ENCODE measurements around the gene DNMT1. TPM values are rescaled to one million over a fixed set of nuclear protein-coding genes. Genes with fewer than 3 reads are reported as not detected.

DNMT1 gene
- total RNA-seq, 1 experiment from 2014 or later: 210 TPM

GRCh38 chr19:10230861-10231611, 36.3 kb upstream of the DNMT1 start, which contains the start of gene S1PR2:
S1PR2 (minus strand) TSS chr19:10231331; CDS start chr19:10224905, 6,426 bp downstream.
- H3K4me3 Mint-ChIP-seq: peak within 1 kb of the TSS; percentile 72
- DNase-seq (ENCODE audit: low spot score) (peak; percentile 86), ATAC-seq (peak; percentile 72)
- H3K36me3 Mint-ChIP-seq: no peaks in the 10 kb centered on the region
- H3K27ac Mint-ChIP-seq: peak within 1 kb of the TSS; percentile 92
- no peaks in the 10 kb centered on the region for H3K9me3 Mint-ChIP-seq
- ChIA-PET POLR2A (interaction anchor here (0.6 to 0.7 kb wide), 2 partner anchors 11 to 32 kb away, joined by 3 to 5 read pairs; no protein-coding TSS in a partner anchor), CTCF (interaction anchor here (0.6 to 2.2 kb wide), 4 partner anchors 11 to 39 kb away, joined by 4 to 15 read pairs (median 8); no protein-coding TSS in a partner anchor)
- no peaks in the 10 kb centered on the region; the same call in 1 of the 2 replicates for H3K27me3 Mint-ChIP-seq (ENCODE audit: low read depth)
- peaks cover 11% of the 10 kb centered on the region for H3K4me1 Mint-ChIP-seq
- TF ChIP-seq SMAD4 (CRISPR knock-in tag; IDR thresholded peaks at IDR 0.05) (no peak), ARID4B (CRISPR knock-in tag; IDR thresholded peaks at IDR 0.05; ENCODE audit: borderline replicate concordance) (0 out of 2 replicates have a peak, but pooled peaks have one; percentile 48), ZNF425 (CRISPR knock-in tag; conservative IDR thresholded peaks at IDR 0.05) (no peak), MAX (CRISPR knock-in tag; IDR thresholded peaks at IDR 0.05) (0 out of 2 replicates have a peak, but pooled peaks have one; percentile 8), SP1 (CRISPR knock-in tag; conservative IDR thresholded peaks at IDR 0.05) (peak; percentile 29; the same call in 1 of the 2 replicates), ZNF416 (CRISPR knock-in tag; IDR thresholded peaks at IDR 0.05) (0 out of 2 replicates have a peak, but pooled peaks have one; percentile 15), RELA (CRISPR knock-in tag; IDR thresholded peaks at IDR 0.05; ENCODE audit: borderline replicate concordance) (no peak), FOXJ3 (CRISPR knock-in tag; IDR thresholded peaks at IDR 0.05; ENCODE audit: borderline replicate concordance) (no peak), NR3C1 (CRISPR knock-in tag; conservative IDR thresholded peaks at IDR 0.05; ENCODE audit: low read depth) (no peak), ZNF532 (CRISPR knock-in tag; IDR thresholded peaks at IDR 0.05; ENCODE audit: borderline replicate concordance) (no peak), TEAD4 (CRISPR knock-in tag; IDR thresholded peaks at IDR 0.05) (no peak), HMGXB4 (CRISPR knock-in tag; IDR thresholded peaks at IDR 0.05) (peak; percentile 63; the same call in 1 of the 2 replicates), E2F1 (CRISPR knock-in tag; IDR thresholded peaks at IDR 0.05) (no peak), ZNF512 (CRISPR knock-in tag; IDR thresholded peaks at IDR 0.05; ENCODE audit: borderline replicate concordance) (no peak), E2F5 (CRISPR knock-in tag; IDR thresholded peaks at IDR 0.05) (0 out of 2 replicates have a peak, but pooled peaks have one; percentile 23), ZNF317 (CRISPR knock-in tag; IDR thresholded peaks at IDR 0.05; ENCODE audit: borderline replicate concordance, low read depth) (0 out of 2 replicates have a peak, but pooled peaks have one; percentile 28)

All from WTC11 (cell line).